K562 (cell line): ENCODE data around the gene CSNK1A1L. TPM values are rescaled to one million over a fixed set of nuclear protein-coding genes. Genes with fewer than 3 reads are reported as not detected.

Source experiments
- ATAC-seq: fragments of 200-7000 bp; cut with Tn5 transposase; 3 replicates; pipeline ENCODE4 v1.9.1; 2020; ENCODE audit warnings: moderate library complexity
- BruUV-seq: library from RNA; stranded (reverse); fragments of 400-500 nt; replicated peaks from 2 replicates; lab custom pipeline; 2021; lab: Mats Ljungman, UMichigan
- CTCF ChIA-PET: fragments of 300-600 bp; formaldehyde crosslinking; extraction: SDS; loops from one replicate; lab custom pipeline; 2021; ENCODE audit warnings: low intra/inter-chr PET ratio; lab: Yijun Ruan, JAX
- POLR2A ChIA-PET: fragments of 300-600, 350-650 bp; sonication (Branson Sonifier 250); formaldehyde crosslinking; extraction: SDS; loops from one replicate; lab custom pipeline; 2021; ENCODE audit warnings: antibody characterized with exemption, inconsistent platforms; lab: Yijun Ruan, JAX
- DNase-seq, 4 experiments: peaks; one replicate each; pipeline versions ENCODE4 v3.0.0 to v3.0.0-alpha.2; 2011 to 2018; ENCODE audit warnings: low spot score in 3 of 4, mixed read lengths in 3 of 4; ENCODE audit errors: extremely low read depth in 1 of 4
- FAIRE-seq: peaks from 2 replicates; lab custom pipeline; 2011; peaks lifted over from hg19 to GRCh38; lab: Jason Lieb, UNC
- H2AFZ ChIP-seq: 2 replicates; pipeline ENCODE4 v1.6.0; 2011; ENCODE audit warnings: low read depth, low read length, control low read depth, inconsistent platforms
- H3K27ac ChIP-seq: fragments of 200-600 bp; 3 replicates; pipeline ENCODE4 v1.8.0; 2011; ENCODE audit warnings: low read depth, mild to moderate bottlenecking, control low read depth, inconsistent platforms, low read length, moderate library complexity, mixed read lengths; ENCODE audit errors: extremely low read depth
- H3K27me3 ChIP-seq, 2 experiments: fragments of 300-600 bp in 1 of 2; 2 replicates in 1 of 2; 3 replicates in 1 of 2; pipeline versions ENCODE4 v1.6.0 to v1.8.0; 2011; ENCODE audit warnings: inconsistent platforms in 2 of 2, low read length in 2 of 2, mild to moderate bottlenecking in 1 of 2, mixed read lengths in 1 of 2, moderate library complexity in 1 of 2; ENCODE audit not compliant: control insufficient read depth in 2 of 2, insufficient read depth in 2 of 2
- H3K36me3 ChIP-seq: fragments of 300-600 bp; 3 replicates; pipeline ENCODE4 v1.8.0; 2011; ENCODE audit warnings: mild to moderate bottlenecking, low read length, inconsistent platforms; ENCODE audit not compliant: control insufficient read depth, insufficient read depth
- H3K4me1 ChIP-seq, 2 experiments: fragments of 200-600 bp in 1 of 2; replicated peaks in 1 of 2; 2 replicates in 1 of 2; 3 replicates in 1 of 2; pipeline versions ENCODE4 v1.5.1 to v1.8.0; 2011; ENCODE audit warnings: inconsistent platforms in 2 of 2, low read length in 2 of 2, mild to moderate bottlenecking in 1 of 2, mixed read lengths in 1 of 2, moderate library complexity in 1 of 2; ENCODE audit not compliant: control insufficient read depth in 2 of 2, insufficient read depth in 2 of 2
- H3K4me2 ChIP-seq: 2 replicates; pipeline ENCODE4 v1.6.1; 2011; ENCODE audit warnings: low read length, control low read depth, inconsistent platforms, mixed read lengths; ENCODE audit not compliant: insufficient read depth
- H3K4me3 ChIP-seq: fragments of 200-600 bp; sonication (generic), shearing (Covaris generic); 2 replicates; pipeline ENCODE4 v1.5.1; 2016; ENCODE audit warnings: control low read depth, inconsistent platforms
- H3K79me2 ChIP-seq: fragments of 200-600 bp; 3 replicates; pipeline ENCODE4 v1.8.0; 2011; ENCODE audit warnings: low read length, inconsistent platforms; ENCODE audit not compliant: control insufficient read depth, insufficient read depth
- H3K9ac ChIP-seq, 2 experiments: 2 replicates each; pipeline versions ENCODE4 v1.6.0 to v1.6.1; 2011; ENCODE audit warnings: low read depth in 2 of 2, low read length in 2 of 2, control low read depth in 1 of 2, inconsistent platforms in 1 of 2, mild to moderate bottlenecking in 1 of 2, mixed read lengths in 1 of 2; ENCODE audit not compliant: insufficient read depth in 1 of 2
- H3K9me1 ChIP-seq: one replicate; pipeline ENCODE4 v1.6.0; 2011; ENCODE audit warnings: inconsistent platforms, mild to moderate bottlenecking, low read length, moderate library complexity; ENCODE audit not compliant: control insufficient read depth, insufficient read depth
- H3K9me3 ChIP-seq: replicated peaks from 2 replicates; pipeline ENCODE4 v1.5.1; 2011; ENCODE audit warnings: low read depth, low read length, inconsistent platforms; ENCODE audit not compliant: control insufficient read depth, insufficient read depth
- H4K20me1 ChIP-seq: replicated peaks from 2 replicates; pipeline ENCODE4 v1.6.1; 2011; ENCODE audit warnings: low read length, inconsistent platforms, mixed read lengths; ENCODE audit not compliant: control insufficient read depth, insufficient read depth
- BRD9 ChIP-seq: fragments of 450-650 bp; IDR thresholded peaks from 2 replicates; pipeline ENCODE4 v1.6.1; 2018; ENCODE audit warnings: low read depth; ENCODE audit not compliant: partially characterized antibody
- CTCFL ChIP-seq: IDR thresholded peaks from 2 replicates; pipeline ENCODE4 v1.6.1; 2011; ENCODE audit warnings: borderline replicate concordance, low read depth, mild to moderate bottlenecking, moderate library complexity, low read length; ENCODE audit not compliant: insufficient read depth, poor library complexity, severe bottlenecking
- ETS1 ChIP-seq: conservative IDR thresholded peaks from 2 replicates; pipeline ENCODE4 v1.6.1; 2011; ENCODE audit warnings: low read depth, mild to moderate bottlenecking, low read length; ENCODE audit not compliant: control insufficient read depth
- NFIC ChIP-seq: fragments of 450-650 bp; IDR thresholded peaks from 2 replicates; pipeline ENCODE4 v1.6.1; 2017; ENCODE audit warnings: mild to moderate bottlenecking, inconsistent platforms
- WGBS: fragments of 100-300 bp; shearing (Covaris generic); methylation state at CpG from one replicate; pipeline ENCODE4 v1.1.6; 2016; ENCODE audit warnings: low coverage, mixed read lengths; ENCODE audit not compliant: insufficient coverage; ENCODE audit errors: missing lambda C conversion rate; 5-methylcytosine and 5-hydroxymethylcytosine counted together
- in situ Hi-C: fragments of 300-500 bp; cut with MboI; formaldehyde crosslinking; loops from 4 replicates; pipeline ENCODE4 v1.15.0; 2018; ENCODE audit warnings: inconsistent platforms, mixed read lengths
- intact Hi-C: fragments of 100-400 bp; cut with micrococcal nuclease; formaldehyde crosslinking; loops from 2 replicates; pipeline ENCODE4 v1.14.2; 2022
- polyA plus RNA-seq, 8 experiments: library from polyadenylated mRNA; depleted of rRNA in 4 of 8; stranded (reverse) in 5 of 8; unstranded in 3 of 8; fragments of >200 nt; fragmentation: Nextera tagmentation in 2 of 8; fragmentation: Illumina TruSeq in 1 of 8; extraction: Ambion mirVana in 2 of 8; extraction: Trizol in 1 of 8; gene quantifications; 2 replicates each; pipeline versions ENCODE4 v1.2.1 to v1.2.3, GENCODE V29; 2011 to 2014; ENCODE audit warnings: inconsistent platforms in 1 of 8, missing spikeins in 1 of 8
- total RNA-seq, 7 experiments: library from RNA; depleted of rRNA in 6 of 7; stranded (reverse); fragments of >200 nt in 6 of 7; fragmentation: Illumina TruSeq in 2 of 7; extraction: Trizol in 2 of 7; gene quantifications; 2 replicates each; pipeline versions ENCODE4 v1.2.1 to v1.2.3, GENCODE V29; 2011 to 2021; ENCODE audit warnings: low replicate concordance in 1 of 7
- TF ChIP-seq, protein P1 (sequence below), 3 experiments: IDR thresholded peaks in 2 of 3; conservative IDR thresholded peaks in 1 of 3; 2 replicates each; pipeline ENCODE4 v1.5.1; 2011 to 2012; ENCODE audit warnings: low read length in 3 of 3, mild to moderate bottlenecking in 3 of 3, control low read depth in 2 of 3, improper control_type of control experiment in 1 of 3, inconsistent platforms in 1 of 3, low read depth in 1 of 3, mixed read lengths in 1 of 3, moderate library complexity in 1 of 3; ENCODE audit not compliant: insufficient read depth in 2 of 3

The CSNK1A1L gene
- total and polyA plus RNA-seq, 9 of the 15 experiments (the other 6 are each of a cell fraction or from before 2014, with no cell fraction given) = not detected

- Histone ChIP-seq H3K9me1 (no peaks in the 10 kb centered on the region), H3K4me1 (no peaks in the 10 kb centered on the region), H3K36me3 (no peaks in the 10 kb centered on the region), H3K27me3 (no peaks in the 10 kb centered on the region), H3K9me3 (no peaks in the 10 kb centered on the region), H4K20me1 (no peaks in the 10 kb centered on the region), H3K9ac (no peak overlapping the region), H3K79me2 (no peaks in the 10 kb centered on the region), H3K4me3 (no peak overlapping the region), H2AFZ (no peak overlapping the region), H3K4me2 (no peak overlapping the region), H3K27ac (no peak overlapping the region)
- 0% methylated on average over 1 of the region's 1 CpG for WGBS
- intact Hi-C loops = no loop called here
- peak; percentile 65 for TF ChIP-seq NFIC
- TF ChIP-seq CTCFL = peak; percentile 23
- TF ChIP-seq ETS1 = no peak
- TF ChIP-seq BRD9 = no peak
- TF ChIP-seq, protein P1, sequence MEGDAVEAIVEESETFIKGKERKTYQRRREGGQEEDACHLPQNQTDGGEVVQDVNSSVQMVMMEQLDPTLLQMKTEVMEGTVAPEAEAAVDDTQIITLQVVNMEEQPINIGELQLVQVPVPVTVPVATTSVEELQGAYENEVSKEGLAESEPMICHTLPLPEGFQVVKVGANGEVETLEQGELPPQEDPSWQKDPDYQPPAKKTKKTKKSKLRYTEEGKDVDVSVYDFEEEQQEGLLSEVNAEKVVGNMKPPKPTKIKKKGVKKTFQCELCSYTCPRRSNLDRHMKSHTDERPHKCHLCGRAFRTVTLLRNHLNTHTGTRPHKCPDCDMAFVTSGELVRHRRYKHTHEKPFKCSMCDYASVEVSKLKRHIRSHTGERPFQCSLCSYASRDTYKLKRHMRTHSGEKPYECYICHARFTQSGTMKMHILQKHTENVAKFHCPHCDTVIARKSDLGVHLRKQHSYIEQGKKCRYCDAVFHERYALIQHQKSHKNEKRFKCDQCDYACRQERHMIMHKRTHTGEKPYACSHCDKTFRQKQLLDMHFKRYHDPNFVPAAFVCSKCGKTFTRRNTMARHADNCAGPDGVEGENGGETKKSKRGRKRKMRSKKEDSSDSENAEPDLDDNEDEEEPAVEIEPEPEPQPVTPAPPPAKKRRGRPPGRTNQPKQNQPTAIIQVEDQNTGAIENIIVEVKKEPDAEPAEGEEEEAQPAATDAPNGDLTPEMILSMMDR (IDR thresholded peaks at IDR 0.05 in 2 of 3, conservative IDR thresholded peaks at IDR 0.05 in 1 of 3; ENCODE audit: insufficient read depth in 2 of 3, low read depth in 1 of 3, low read length in 3 of 3) = peak in 2 of 3 experiments; percentile 54 to 83; a peak in 4 of 6 replicates
- ChIA-PET POLR2A (no interaction called here), CTCF (no interaction called here)
- BruUV-seq = no TSS peak
- in situ Hi-C loops = no loop called here
- FAIRE-seq (no peak), ATAC-seq (peak; percentile 70), DNase-seq (peak in 2 of 4 experiments; percentile 5 to 9)
Observed at GRCh38 chr13:37138169-37138568, 32.7 kb upstream of the CSNK1A1L start.
